NCI-H146 treated with DMSO at 0.1 percent for 48 hours (cell line): ENCODE measurements around the gene ARCN1.
"Not testable (repeated sequence)": the region's sequence is repeated elsewhere in the genome, so short reads cannot be mapped to it uniquely, and the experiment has no call there.

Experiments
- DNase-seq: peaks from one replicate; lab custom pipeline; 2025; ENCODE audit not compliant: unreplicated experiment; lab: John Stamatoyannopoulos, UW

The ARCN1 gene

GRCh38 chr11:118605116-118605867 lies 33.1 kb downstream of the ARCN1 start:
- no peak for DNase-seq

GRCh38 chr11:118606157-118606843 lies 34.1 kb downstream of the ARCN1 start:
- no peak for DNase-seq

GRCh38 chr11:118606844-118607228 lies 34.6 kb downstream of the ARCN1 start:
- no peak for DNase-seq

GRCh38 chr11:118607401-118608359 lies 35.5 kb downstream of the ARCN1 start, which contains the start of gene PHLDB1:
PHLDB1 (plus strand) TSS chr11:118607615; CDS start chr11:118613837, 6,222 bp downstream.
- peak; percentile 43 for DNase-seq

GRCh38 chr11:118608360-118609227 lies 36.4 kb downstream of the ARCN1 start:
- no peak for DNase-seq

GRCh38 chr11:118609380-118610224 lies 37.4 kb downstream of the ARCN1 start:
- no peak for DNase-seq

GRCh38 chr11:118610225-118610772 lies 38.1 kb downstream of the ARCN1 start:
- DNase-seq, result no peak

GRCh38 chr11:118610773-118611432 lies 38.7 kb downstream of the ARCN1 start:
- DNase-seq, result no peak

GRCh38 chr11:118611433-118611795 lies 39.2 kb downstream of the ARCN1 start:
- not testable (repeated sequence) for DNase-seq

GRCh38 chr11:118612378-118612777 lies 40.2 kb downstream of the ARCN1 start:
- DNase-seq, result no peak

- no peak for DNase-seq
These were observed 42.3 kb downstream of the ARCN1 start for GRCh38 chr11:118614511-118614910.

- no peak for DNase-seq
These were observed 43.2 kb downstream of the ARCN1 start for GRCh38 chr11:118615282-118615975.

- DNase-seq, result no peak
These were observed 43.8 kb downstream of the ARCN1 start for GRCh38 chr11:118615976-118616371.

- DNase-seq, result no peak
These were observed 46.1 kb downstream of the ARCN1 start for GRCh38 chr11:118618115-118618990.

GRCh38 chr11:118618991-118619375 lies 46.8 kb downstream of the ARCN1 start:
- DNase-seq, result no peak

GRCh38 chr11:118619444-118620197 lies 47.4 kb downstream of the ARCN1 start:
- DNase-seq, result no peak
